NB4 (cell line): ENCODE results near the gene BMPR1A.

ENCODE experiments used
- DNase-seq: peaks from one replicate; pipeline ENCODE4 v3.0.0; 2010; ENCODE audit warnings: low read depth
- H3K4me3 ChIP-seq: one replicate; pipeline ENCODE4 v1.5.1; 2011; ENCODE audit warnings: mild to moderate bottlenecking, low read depth, low read length, moderate library complexity
- MYC ChIP-seq: IDR thresholded peaks from 2 replicates; pipeline ENCODE4 v1.6.1; 2011; ENCODE audit warnings: low read depth, low read length
- POLR2A ChIP-seq: IDR thresholded peaks from 2 replicates; pipeline ENCODE4 v1.6.1; 2011; ENCODE audit warnings: mild to moderate bottlenecking; ENCODE audit not compliant: insufficient read length; ENCODE audit errors: extremely low read depth
- TF ChIP-seq, protein P1 (sequence below): IDR thresholded peaks from 2 replicates; pipeline ENCODE4 v1.6.1; 2011; ENCODE audit warnings: low read depth, low read length
- TF ChIP-seq, protein P2 (sequence below): IDR thresholded peaks from one replicate; pipeline ENCODE4 v1.5.1; 2012; ENCODE audit warnings: low read depth, low read length

Gene BMPR1A

DNA sequence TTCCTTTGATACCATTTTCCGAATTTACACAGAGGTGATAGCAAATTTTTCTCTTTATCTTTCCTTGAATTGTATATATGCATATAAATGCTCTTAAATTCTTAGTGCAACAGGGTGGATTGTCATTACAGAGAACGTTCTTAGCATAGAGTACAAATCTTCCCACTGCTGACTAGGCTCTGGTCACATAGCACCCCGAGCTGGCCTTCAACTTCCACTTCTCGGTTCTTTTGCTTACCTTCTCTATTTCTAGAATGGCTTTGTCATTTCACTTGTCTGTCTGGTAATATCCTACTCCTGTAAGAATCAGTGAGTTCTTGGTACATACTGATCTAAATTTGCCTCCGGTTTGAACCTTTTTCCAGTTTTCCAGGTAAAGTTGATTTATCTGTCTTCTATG lies 225.3 kb downstream of the BMPR1A start:
- no peak overlapping the region for H3K4me3 ChIP-seq
- TF ChIP-seq, protein P1, sequence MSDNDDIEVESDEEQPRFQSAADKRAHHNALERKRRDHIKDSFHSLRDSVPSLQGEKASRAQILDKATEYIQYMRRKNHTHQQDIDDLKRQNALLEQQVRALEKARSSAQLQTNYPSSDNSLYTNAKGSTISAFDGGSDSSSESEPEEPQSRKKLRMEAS, result no peak
- TF ChIP-seq, protein P2, sequence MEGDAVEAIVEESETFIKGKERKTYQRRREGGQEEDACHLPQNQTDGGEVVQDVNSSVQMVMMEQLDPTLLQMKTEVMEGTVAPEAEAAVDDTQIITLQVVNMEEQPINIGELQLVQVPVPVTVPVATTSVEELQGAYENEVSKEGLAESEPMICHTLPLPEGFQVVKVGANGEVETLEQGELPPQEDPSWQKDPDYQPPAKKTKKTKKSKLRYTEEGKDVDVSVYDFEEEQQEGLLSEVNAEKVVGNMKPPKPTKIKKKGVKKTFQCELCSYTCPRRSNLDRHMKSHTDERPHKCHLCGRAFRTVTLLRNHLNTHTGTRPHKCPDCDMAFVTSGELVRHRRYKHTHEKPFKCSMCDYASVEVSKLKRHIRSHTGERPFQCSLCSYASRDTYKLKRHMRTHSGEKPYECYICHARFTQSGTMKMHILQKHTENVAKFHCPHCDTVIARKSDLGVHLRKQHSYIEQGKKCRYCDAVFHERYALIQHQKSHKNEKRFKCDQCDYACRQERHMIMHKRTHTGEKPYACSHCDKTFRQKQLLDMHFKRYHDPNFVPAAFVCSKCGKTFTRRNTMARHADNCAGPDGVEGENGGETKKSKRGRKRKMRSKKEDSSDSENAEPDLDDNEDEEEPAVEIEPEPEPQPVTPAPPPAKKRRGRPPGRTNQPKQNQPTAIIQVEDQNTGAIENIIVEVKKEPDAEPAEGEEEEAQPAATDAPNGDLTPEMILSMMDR, result no peak
- TF ChIP-seq POLR2A, result no peak
- no peak for TF ChIP-seq MYC
- DNase-seq, result no peak
